ENCODE results near the gene DNAJB5. TPM values are rescaled to one million over a fixed set of nuclear protein-coding genes. Genes with fewer than 3 reads are reported as not detected.

Gene DNAJB5
- polyA plus RNA-seq, 1 of the 3 experiments (the other 2 are of a cell fraction) = 3.3 TPM

- TF ChIP-seq, protein P1, sequence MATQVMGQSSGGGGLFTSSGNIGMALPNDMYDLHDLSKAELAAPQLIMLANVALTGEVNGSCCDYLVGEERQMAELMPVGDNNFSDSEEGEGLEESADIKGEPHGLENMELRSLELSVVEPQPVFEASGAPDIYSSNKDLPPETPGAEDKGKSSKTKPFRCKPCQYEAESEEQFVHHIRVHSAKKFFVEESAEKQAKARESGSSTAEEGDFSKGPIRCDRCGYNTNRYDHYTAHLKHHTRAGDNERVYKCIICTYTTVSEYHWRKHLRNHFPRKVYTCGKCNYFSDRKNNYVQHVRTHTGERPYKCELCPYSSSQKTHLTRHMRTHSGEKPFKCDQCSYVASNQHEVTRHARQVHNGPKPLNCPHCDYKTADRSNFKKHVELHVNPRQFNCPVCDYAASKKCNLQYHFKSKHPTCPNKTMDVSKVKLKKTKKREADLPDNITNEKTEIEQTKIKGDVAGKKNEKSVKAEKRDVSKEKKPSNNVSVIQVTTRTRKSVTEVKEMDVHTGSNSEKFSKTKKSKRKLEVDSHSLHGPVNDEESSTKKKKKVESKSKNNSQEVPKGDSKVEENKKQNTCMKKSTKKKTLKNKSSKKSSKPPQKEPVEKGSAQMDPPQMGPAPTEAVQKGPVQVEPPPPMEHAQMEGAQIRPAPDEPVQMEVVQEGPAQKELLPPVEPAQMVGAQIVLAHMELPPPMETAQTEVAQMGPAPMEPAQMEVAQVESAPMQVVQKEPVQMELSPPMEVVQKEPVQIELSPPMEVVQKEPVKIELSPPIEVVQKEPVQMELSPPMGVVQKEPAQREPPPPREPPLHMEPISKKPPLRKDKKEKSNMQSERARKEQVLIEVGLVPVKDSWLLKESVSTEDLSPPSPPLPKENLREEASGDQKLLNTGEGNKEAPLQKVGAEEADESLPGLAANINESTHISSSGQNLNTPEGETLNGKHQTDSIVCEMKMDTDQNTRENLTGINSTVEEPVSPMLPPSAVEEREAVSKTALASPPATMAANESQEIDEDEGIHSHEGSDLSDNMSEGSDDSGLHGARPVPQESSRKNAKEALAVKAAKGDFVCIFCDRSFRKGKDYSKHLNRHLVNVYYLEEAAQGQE (IDR thresholded peaks at IDR 0.05; ENCODE audit: low read depth, low read length) = peak; percentile 95
- TF ChIP-seq SIN3A (IDR thresholded peaks at IDR 0.05; ENCODE audit: borderline replicate concordance, low read depth, low read length) = no peak
- no peak overlapping the region for H3K4me2 ChIP-seq
- H3F3A ChIP-seq (replicated peaks; ENCODE audit: insufficient read depth) = no peaks in the 10 kb centered on the region
- no peak overlapping the region for H3K9ac ChIP-seq
- no peaks in the 10 kb centered on the region for H3K79me2 ChIP-seq (ENCODE audit: insufficient read depth)
- no peaks in the 10 kb centered on the region for H4K20me1 ChIP-seq (ENCODE audit: insufficient read depth)
- ChIA-PET POLR2A (no interaction called here), CTCF (interaction anchor here (1.1 to 8.2 kb wide), 11 partner anchors 8 to 804 kb away, joined by 3 to 155 read pairs (median 11); a partner anchor contains a TSS)
- no peak overlapping the region for H3K4me3 ChIP-seq (ENCODE audit: low read depth in 2 of 2, low read length in 1 of 2)
- no peaks in the 10 kb centered on the region for H3K9me2 ChIP-seq
- H2AFZ ChIP-seq (ENCODE audit: low read depth) = no peak overlapping the region
- no peaks in the 10 kb centered on the region for H3K9me3 ChIP-seq
- H3K4me1 ChIP-seq (ENCODE audit: control insufficient read depth in 1 of 2, insufficient read depth in 2 of 2, low read depth in 1 of 2, low read length in 1 of 2) = peaks cover 0 to 37% of the 10 kb centered on the region in 2 experiments; a peak in 1 of 4 replicates
- 27% methylated on average over 1 of the region's 1 CpG for WGBS (ENCODE audit: low lambda C conversion rate)
- H3K27ac ChIP-seq (ENCODE audit: low read depth in 2 of 2, low read length in 1 of 2) = no peak overlapping the region
- no peaks in the 10 kb centered on the region for H3K36me3 ChIP-seq (replicated peaks in 1 of 2; ENCODE audit: control insufficient read depth in 1 of 2, insufficient read depth in 2 of 2, low read length in 1 of 2)
- DNase-seq = no peak
- H3K27me3 ChIP-seq (ENCODE audit: insufficient read depth) = no peaks in the 10 kb centered on the region; the same call in 1 of the 2 replicates
These were observed 5.5 kb upstream of the DNAJB5 start for GRCh38 chr9:34984049-34984448.

- H3K4me3 ChIP-seq (ENCODE audit: low read depth in 2 of 2, low read length in 1 of 2) = peak overlapping the region in 1 of 2 experiments; percentile 24; a peak in 1 of 4 replicates
- peak overlapping the region in 1 of 2 experiments; percentile 82; a peak in 2 of 4 replicates for H3K27ac ChIP-seq (ENCODE audit: low read depth in 2 of 2, low read length in 1 of 2)
- TF ChIP-seq TEAD4 (IDR thresholded peaks at IDR 0.05; ENCODE audit: borderline replicate concordance, insufficient read depth) (no peak), POLR2AphosphoS5 (IDR thresholded peaks at IDR 0.05; ENCODE audit: low read depth, low read length) (no peak), SMC3 (IDR thresholded peaks at IDR 0.05; ENCODE audit: low read depth, low read length) (peak; percentile 74), RAD21 (IDR thresholded peaks at IDR 0.05; ENCODE audit: low read length) (peak; percentile 75), MXI1 (IDR thresholded peaks at IDR 0.05; ENCODE audit: low read depth, low read length) (no peak), TAF1 (IDR thresholded peaks at IDR 0.05; ENCODE audit: borderline replicate concordance, low read depth, low read length) (no peak), USF2 (IDR thresholded peaks at IDR 0.05; ENCODE audit: borderline replicate concordance, low read depth, low read length) (no peak), GABPA (IDR thresholded peaks at IDR 0.05; ENCODE audit: low read depth) (no peak), ELF1 (IDR thresholded peaks at IDR 0.05) (no peak)
- TF ChIP-seq, protein P2, sequence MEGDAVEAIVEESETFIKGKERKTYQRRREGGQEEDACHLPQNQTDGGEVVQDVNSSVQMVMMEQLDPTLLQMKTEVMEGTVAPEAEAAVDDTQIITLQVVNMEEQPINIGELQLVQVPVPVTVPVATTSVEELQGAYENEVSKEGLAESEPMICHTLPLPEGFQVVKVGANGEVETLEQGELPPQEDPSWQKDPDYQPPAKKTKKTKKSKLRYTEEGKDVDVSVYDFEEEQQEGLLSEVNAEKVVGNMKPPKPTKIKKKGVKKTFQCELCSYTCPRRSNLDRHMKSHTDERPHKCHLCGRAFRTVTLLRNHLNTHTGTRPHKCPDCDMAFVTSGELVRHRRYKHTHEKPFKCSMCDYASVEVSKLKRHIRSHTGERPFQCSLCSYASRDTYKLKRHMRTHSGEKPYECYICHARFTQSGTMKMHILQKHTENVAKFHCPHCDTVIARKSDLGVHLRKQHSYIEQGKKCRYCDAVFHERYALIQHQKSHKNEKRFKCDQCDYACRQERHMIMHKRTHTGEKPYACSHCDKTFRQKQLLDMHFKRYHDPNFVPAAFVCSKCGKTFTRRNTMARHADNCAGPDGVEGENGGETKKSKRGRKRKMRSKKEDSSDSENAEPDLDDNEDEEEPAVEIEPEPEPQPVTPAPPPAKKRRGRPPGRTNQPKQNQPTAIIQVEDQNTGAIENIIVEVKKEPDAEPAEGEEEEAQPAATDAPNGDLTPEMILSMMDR (IDR thresholded peaks at IDR 0.05) = peak; percentile 85
- TF ChIP-seq, protein P1 (IDR thresholded peaks at IDR 0.05; ENCODE audit: low read depth, low read length) = peak; percentile 71; the same call in 1 of the 2 replicates
- H3K27me3 ChIP-seq (ENCODE audit: insufficient read depth) = no peaks in the 10 kb centered on the region; the same call in 1 of the 2 replicates
- no peak overlapping the region for H3K9ac ChIP-seq
- peak; percentile 68 for DNase-seq
- peaks cover 3 to 42% of the 10 kb centered on the region in 2 experiments; a peak in 2 of 4 replicates for H3K4me1 ChIP-seq (ENCODE audit: control insufficient read depth in 1 of 2, insufficient read depth in 2 of 2, low read depth in 1 of 2, low read length in 1 of 2)
- no peaks in the 10 kb centered on the region for H4K20me1 ChIP-seq (ENCODE audit: insufficient read depth)
- H3K9me3 ChIP-seq = no peaks in the 10 kb centered on the region
- ChIA-PET POLR2A (interaction anchor here (0.8 kb wide), 1 partner anchor 85 kb away, joined by 3 read pairs; no protein-coding TSS in a partner anchor), CTCF (interaction anchor here (0.7 to 8.2 kb wide), 28 partner anchors 9 to 803 kb away, joined by 3 to 155 read pairs (median 4); a partner anchor contains a TSS)
- 25% methylated on average over 4 of the region's 7 CpGs for WGBS (ENCODE audit: low lambda C conversion rate)
- no peaks in the 10 kb centered on the region for H3K36me3 ChIP-seq (replicated peaks in 1 of 2; ENCODE audit: control insufficient read depth in 1 of 2, insufficient read depth in 2 of 2, low read length in 1 of 2)
- H3K9me2 ChIP-seq = no peaks in the 10 kb centered on the region
- H3K4me2 ChIP-seq = no peak overlapping the region
- H3K79me2 ChIP-seq (ENCODE audit: insufficient read depth) = peaks cover 3% of the 10 kb centered on the region; the same call in 1 of the 2 replicates
- H2AFZ ChIP-seq (ENCODE audit: low read depth) = no peak overlapping the region
- H3F3A ChIP-seq (replicated peaks; ENCODE audit: insufficient read depth) = no peaks in the 10 kb centered on the region
These were observed 4.1 kb upstream of the DNAJB5 start for GRCh38 chr9:34985311-34985899.
